Fibroblast of the aortic adventitia (primary cell): ENCODE measurements around the gene TMUB1. TPM values are rescaled to one million over a fixed set of nuclear protein-coding genes. Genes with fewer than 3 reads are reported as not detected.

Experiments
- DNase-seq: peaks from one replicate; pipeline ENCODE4 v3.0.0-alpha.2; 2010; ENCODE audit warnings: low read depth
- H3K4me3 ChIP-seq: 2 replicates; pipeline ENCODE4 v1.5.1; 2011; ENCODE audit warnings: low read depth, mild to moderate bottlenecking, control low read depth, low read length, moderate library complexity
- CTCF ChIP-seq: IDR thresholded peaks from 2 replicates; pipeline ENCODE4 v1.5.1; 2011; ENCODE audit warnings: mild to moderate bottlenecking, low read length, control low read depth, inconsistent platforms; ENCODE audit not compliant: insufficient read depth
- total RNA-seq: library from RNA; depleted of rRNA; stranded (reverse); fragments of >200 nt; gene quantifications from 2 replicates; pipeline ENCODE4 v1.2.3, GENCODE V29; 2012; ENCODE audit warnings: low replicate concordance

The TMUB1 gene
- total RNA-seq, 1 donor = 20.2 TPM

GRCh38 chr7:151080522-151081169, 2.6 kb downstream of the TMUB1 start, which contains the start of gene FASTK:
Gene FASTK, minus strand, starts transcription at chr7:151080809. Its CDS starts 43 bp downstream, at chr7:151080766.
- DNase-seq = peak; percentile 84
- no peak for TF ChIP-seq CTCF
- H3K4me3 ChIP-seq = peak within 1 kb of the TSS; percentile 84

GRCh38 chr7:151080067-151080521, 3.2 kb downstream of the TMUB1 start:
- DNase-seq = no peak
- TF ChIP-seq CTCF = no peak
- H3K4me3 ChIP-seq = peak overlapping the region; percentile 84

GRCh38 chr7:151079199-151079910, 3.9 kb downstream of the TMUB1 start:
- H3K4me3 ChIP-seq = peak overlapping the region; percentile 84
- no peak for DNase-seq
- TF ChIP-seq CTCF = no peak

- peak overlapping the region; percentile 9 for H3K4me3 ChIP-seq
- DNase-seq = peak; percentile 66
- TF ChIP-seq CTCF = no peak
Measured at GRCh38 chr7:151078233-151079040, 4.9 kb downstream of the TMUB1 start.

GRCh38 chr7:151077705-151078232, 5.5 kb downstream of the TMUB1 start:
- H3K4me3 ChIP-seq = no peak overlapping the region
- no peak for TF ChIP-seq CTCF
- DNase-seq = no peak

GRCh38 chr7:151076863-151077704, 6.2 kb downstream of the TMUB1 start:
- no peak overlapping the region for H3K4me3 ChIP-seq
- DNase-seq = no peak
- TF ChIP-seq CTCF = peak; percentile 50
